ENCODE measurements around the gene ZNF526.

DNA sequence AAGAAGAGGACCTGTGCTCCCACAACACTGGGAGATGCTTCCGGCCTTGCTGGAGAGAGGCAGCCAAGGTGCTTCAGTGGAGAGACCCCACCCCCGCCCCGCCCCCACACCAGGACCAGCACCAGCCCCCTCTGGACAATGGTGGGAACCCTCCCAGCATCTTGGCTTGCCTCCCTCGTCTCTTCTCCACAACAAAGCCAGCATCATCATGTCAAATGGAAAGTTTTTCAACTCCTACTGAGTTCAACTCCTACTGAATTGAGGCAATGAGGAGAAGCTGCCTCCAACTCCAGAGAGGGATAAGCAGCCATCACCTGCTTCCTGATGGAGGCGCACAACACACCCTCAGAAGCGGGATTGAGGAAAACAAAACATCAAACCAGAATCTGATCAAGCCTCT is 15.4 kb upstream of the ZNF526 start:
- TF ChIP-seq POLR2A (IDR thresholded peaks at IDR 0.05) = no peak
- TF ChIP-seq, protein P1, sequence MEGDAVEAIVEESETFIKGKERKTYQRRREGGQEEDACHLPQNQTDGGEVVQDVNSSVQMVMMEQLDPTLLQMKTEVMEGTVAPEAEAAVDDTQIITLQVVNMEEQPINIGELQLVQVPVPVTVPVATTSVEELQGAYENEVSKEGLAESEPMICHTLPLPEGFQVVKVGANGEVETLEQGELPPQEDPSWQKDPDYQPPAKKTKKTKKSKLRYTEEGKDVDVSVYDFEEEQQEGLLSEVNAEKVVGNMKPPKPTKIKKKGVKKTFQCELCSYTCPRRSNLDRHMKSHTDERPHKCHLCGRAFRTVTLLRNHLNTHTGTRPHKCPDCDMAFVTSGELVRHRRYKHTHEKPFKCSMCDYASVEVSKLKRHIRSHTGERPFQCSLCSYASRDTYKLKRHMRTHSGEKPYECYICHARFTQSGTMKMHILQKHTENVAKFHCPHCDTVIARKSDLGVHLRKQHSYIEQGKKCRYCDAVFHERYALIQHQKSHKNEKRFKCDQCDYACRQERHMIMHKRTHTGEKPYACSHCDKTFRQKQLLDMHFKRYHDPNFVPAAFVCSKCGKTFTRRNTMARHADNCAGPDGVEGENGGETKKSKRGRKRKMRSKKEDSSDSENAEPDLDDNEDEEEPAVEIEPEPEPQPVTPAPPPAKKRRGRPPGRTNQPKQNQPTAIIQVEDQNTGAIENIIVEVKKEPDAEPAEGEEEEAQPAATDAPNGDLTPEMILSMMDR (IDR thresholded peaks at IDR 0.05) = no peak
